Activated T-helper 2 cell treated with anti-CD3 and anti-CD28 coated beads, Interferon-gamma antibody, Interleukin-2, Interleukin-4, amounts not matched to agents 10 μg/mL and 5 μg/mL and 100 μg/mL, durations not matched to agents 14 hours and 24 hours and 36 hours (primary cell): Measurements from ENCODE around the gene ZNG1A. TPM values are rescaled to one million over a fixed set of nuclear protein-coding genes. Genes with fewer than 3 reads are reported as not detected.
"Not testable (repeated sequence)": the region's sequence is repeated elsewhere in the genome, so short reads cannot be mapped to it uniquely, and the experiment has no call there.

Source experiments
- DNase-seq: peaks from one replicate; pipeline ENCODE4 v3.0.0; 2021; ENCODE audit warnings: low spot score
- H3K27ac Mint-ChIP-seq: one replicate; pipeline ENCODE4 v1.8.0; 2021; ENCODE audit warnings: mixed read lengths
- H3K27me3 Mint-ChIP-seq: one replicate; pipeline ENCODE4 v1.8.0; 2021; ENCODE audit warnings: low read depth, mixed read lengths
- H3K36me3 Mint-ChIP-seq: one replicate; pipeline ENCODE4 v1.8.0; 2021; ENCODE audit warnings: low read depth, mixed read lengths
- H3K4me1 Mint-ChIP-seq: one replicate; pipeline ENCODE4 v1.8.0; 2021; ENCODE audit warnings: low read depth, mixed read lengths
- H3K4me3 Mint-ChIP-seq: one replicate; pipeline ENCODE4 v1.8.0; 2021; ENCODE audit warnings: low read depth, mild to moderate bottlenecking, moderate library complexity, mixed read lengths
- H3K9me3 Mint-ChIP-seq: one replicate; pipeline ENCODE4 v1.8.0; 2021; ENCODE audit warnings: mixed read lengths
- intact Hi-C: fragments of 100-400 bp; cut with micrococcal nuclease; formaldehyde crosslinking; loops from one replicate; pipeline ENCODE4 v1.15.1; 2023
- total RNA-seq: library from RNA; stranded (reverse); gene quantifications from 2 replicates; pipeline ENCODE4 v1.2.3, GENCODE V29; 2022

The ZNG1A gene
- total RNA-seq, 1 donor from 2014 or later = 32.7 TPM

DNA sequence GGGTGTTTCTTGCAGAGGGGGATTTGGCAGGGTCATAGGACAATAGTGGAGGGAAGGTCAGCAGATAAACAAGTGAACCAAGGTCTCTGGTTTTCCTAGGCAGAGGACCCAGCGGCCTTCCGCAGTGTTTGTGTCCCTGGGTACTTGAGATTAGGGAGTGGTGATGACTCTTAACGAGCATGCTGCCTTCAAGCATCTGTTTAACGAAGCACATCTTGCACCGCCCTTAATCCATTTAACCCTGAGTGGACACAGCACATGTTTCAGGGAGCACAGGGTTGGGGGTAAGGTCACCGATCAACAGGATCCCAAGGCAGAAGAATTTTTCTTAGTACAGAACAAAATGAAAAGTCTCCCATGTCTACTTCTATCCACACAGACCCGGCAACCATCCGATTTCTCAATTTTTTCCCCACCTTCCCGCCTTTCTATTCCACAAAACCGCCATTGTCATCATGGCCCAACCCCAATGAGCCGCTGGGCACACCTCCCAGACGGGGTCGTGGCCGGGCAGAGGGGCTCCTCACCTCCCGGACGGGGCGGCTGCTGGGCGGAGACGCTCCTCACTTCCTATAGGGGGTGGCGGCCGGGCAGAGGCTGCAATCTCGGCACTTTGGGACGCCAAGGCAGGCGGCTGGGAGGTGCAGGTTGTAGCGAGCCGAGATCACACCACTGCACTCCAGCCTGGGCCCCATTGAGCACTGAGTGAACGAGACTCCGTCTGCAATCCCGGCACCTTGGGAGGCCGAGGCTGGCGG, 95.7 kb downstream of the ZNG1A start:
- H3K4me1 Mint-ChIP-seq, H3K9me3 Mint-ChIP-seq, DNase-seq, H3K27ac Mint-ChIP-seq, intact Hi-C loops, H3K36me3 Mint-ChIP-seq, H3K4me3 Mint-ChIP-seq: not testable (repeated sequence)
- peaks cover 20% of the 10 kb centered on the region for H3K27me3 Mint-ChIP-seq

DNA sequence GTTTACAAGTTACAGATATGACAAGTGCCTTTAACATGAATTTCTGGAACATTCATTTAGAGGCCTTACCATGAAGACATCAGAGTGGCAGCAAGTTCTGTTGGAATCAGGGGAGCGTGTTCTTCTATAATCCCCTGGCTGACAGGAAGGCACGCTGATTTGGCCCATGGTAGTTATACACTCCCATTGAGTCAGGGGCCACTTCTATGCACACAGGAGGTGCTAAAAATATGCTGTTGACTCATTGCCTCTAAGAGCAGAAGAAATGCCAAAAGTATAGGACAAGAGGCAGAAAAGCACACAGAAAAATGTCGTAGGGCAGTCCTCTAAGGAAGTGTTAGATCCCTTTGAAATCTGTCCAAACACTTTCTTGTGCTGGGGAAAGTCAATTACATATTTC, 100.5 kb downstream of the ZNG1A start:
- H3K9me3 Mint-ChIP-seq, intact Hi-C loops, H3K36me3 Mint-ChIP-seq, H3K4me1 Mint-ChIP-seq, H3K4me3 Mint-ChIP-seq, DNase-seq, H3K27ac Mint-ChIP-seq: not testable (repeated sequence)
- peaks cover 24% of the 10 kb centered on the region for H3K27me3 Mint-ChIP-seq

DNA sequence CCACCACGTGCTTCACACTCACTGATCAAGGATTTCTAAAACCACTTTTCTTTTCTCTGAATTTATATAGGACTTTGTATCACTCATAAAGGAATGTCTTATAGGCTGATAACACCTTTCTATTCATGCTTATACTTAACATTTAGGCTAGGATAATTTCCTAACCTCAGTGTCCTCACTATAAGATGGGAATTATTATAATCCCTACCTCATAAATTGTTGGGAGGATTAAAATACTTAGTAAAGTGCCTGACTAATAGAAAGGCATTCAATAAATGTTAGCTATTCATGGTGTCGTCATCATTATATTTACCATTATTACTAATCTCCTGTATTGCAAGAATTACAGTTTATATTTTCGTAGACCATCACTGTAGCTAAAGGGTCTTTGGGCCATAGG, 102.5 kb downstream of the ZNG1A start:
- H3K4me1 Mint-ChIP-seq, DNase-seq, H3K9me3 Mint-ChIP-seq, H3K4me3 Mint-ChIP-seq, H3K36me3 Mint-ChIP-seq, H3K27ac Mint-ChIP-seq, intact Hi-C loops: not testable (repeated sequence)
- H3K27me3 Mint-ChIP-seq = peaks cover 22% of the 10 kb centered on the region

DNA sequence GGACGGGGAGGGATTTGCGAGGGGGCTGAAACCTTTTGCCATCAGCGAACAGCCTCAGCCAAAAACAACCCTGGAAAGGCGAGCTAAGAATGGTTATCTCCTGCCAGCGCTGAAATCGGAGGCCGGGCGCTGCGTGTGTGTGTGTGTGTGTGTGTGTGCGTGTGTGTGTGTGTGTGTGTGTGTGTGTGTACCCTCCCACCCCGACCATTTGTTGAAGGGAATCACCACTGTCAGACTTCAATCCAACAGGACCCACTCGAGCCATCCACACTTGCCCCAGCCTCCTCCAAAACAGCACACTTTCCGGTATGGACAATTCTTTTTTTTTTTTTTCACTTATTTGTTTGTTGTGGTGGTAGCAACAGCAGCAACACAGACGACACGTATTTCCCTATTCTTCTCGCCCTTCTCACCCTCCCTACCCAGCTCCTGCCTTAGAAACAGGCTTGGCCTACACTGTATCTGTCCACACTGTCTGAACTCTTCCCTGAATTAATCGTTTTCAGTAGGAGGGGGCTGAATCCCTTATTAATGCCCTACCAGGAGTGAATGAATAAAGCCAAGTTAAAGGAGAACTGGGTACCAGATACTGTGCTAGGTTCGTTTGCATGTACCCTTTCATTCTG, 104.8 kb downstream of the ZNG1A start:
- H3K36me3 Mint-ChIP-seq, H3K4me1 Mint-ChIP-seq, DNase-seq, intact Hi-C loops, H3K27ac Mint-ChIP-seq, H3K9me3 Mint-ChIP-seq: not testable (repeated sequence)
- H3K4me3 Mint-ChIP-seq = peak overlapping the region; percentile 38
- peaks cover 18% of the 10 kb centered on the region for H3K27me3 Mint-ChIP-seq

DNA sequence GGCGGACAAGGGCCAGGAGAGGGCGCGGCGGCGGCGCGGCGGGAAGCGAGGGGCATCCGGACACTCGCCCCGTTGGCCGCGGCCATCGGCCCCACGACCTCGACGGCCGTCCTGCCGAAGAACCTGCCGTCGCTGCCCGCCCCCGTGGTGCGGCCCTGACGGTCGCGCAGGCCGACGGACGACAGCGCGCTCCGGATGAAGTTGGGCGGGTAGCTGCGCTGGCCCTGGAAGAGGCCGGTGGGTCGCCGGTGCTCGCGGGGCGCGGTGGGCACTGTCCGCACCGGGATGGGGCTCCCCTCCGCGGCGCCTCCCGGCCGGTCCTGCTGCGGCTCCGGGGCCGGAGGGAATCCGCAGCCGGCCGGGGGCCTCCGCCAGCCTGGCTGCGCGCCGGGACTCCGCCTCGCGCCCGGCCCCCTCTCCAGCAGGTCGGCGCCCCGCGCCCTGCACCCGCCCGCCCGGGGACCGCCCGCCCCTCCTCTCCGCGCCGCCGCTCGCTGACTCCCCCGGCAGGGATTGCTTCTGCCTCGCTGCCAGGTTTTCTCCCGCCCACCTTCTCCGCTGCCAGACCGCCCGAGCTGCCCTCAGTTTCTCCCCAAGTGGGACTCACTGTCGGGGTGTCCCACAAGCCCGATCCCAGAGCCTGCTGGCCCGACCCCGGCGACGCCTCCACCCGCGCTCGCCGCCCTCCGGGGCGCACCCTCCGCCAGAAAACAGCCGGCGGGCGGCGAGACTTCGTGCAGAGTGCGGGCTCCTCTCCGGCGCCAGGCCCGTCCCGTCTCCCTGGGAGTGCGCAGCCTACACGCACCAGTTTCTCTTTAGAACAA, 105.6 kb downstream of the ZNG1A start:
- intact Hi-C loops, H3K27ac Mint-ChIP-seq: not testable (repeated sequence)
- peaks cover 18% of the 10 kb centered on the region for H3K27me3 Mint-ChIP-seq

More for the DNA sequence above, 105.6 kb downstream of the ZNG1A start:
- H3K4me1 Mint-ChIP-seq, H3K36me3 Mint-ChIP-seq, DNase-seq, H3K9me3 Mint-ChIP-seq: not testable (repeated sequence)
- peak overlapping the region; percentile 45 for H3K4me3 Mint-ChIP-seq

Other genes starting within 250 kb of the ZNG1A start
- gene WASHC1, start 149.6 kb downstream of the ZNG1A start, total RNA-seq = 17.8 and 20.5 TPM in 2 replicates
- gene FOXD4, start 60.6 kb downstream of the ZNG1A start, total RNA-seq = 0.09 TPM in 1 of 2 replicates, not detected in the other
- 113 and 123 TPM in 2 replicates for gene DOCK8, start 35.8 kb upstream of the ZNG1A start, total RNA-seq